ENCODE data around the gene PRDM16. TPM values are rescaled to one million over a fixed set of nuclear protein-coding genes. Genes with fewer than 3 reads are reported as not detected.

The PRDM16 gene
- total RNA-seq, 1 donor from 2014 or later: 0.79 TPM

DNA sequence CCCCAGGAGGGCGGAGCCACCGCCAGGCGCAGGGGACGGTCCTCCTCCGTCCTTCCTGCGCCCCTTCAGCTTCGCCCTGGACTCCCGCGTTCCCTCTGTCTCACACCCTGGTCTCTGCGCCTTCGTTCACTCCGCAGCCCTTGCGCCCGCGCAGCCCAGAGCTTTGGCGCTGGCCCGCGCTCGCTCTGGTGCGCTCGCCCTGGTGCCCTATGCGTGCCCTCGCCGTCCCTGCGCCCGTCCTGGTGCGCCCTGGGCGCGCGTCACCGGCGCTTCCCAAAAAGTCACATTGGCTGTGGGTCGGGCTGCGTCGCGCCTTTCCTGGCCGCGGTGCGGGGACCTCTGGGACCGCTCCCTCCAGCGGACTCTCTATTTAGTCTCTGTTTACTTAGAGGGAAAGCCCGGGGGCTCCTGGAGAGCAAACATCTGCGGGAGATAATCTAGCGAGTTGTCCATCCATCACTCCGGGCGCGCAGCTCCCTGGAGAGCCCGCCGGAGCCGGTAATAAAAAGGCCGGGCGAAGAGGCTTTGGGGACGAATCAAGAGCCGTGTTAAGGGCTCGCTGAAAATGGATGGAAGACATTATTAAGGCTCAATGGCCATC lies 178.6 kb downstream of the PRDM16 start:
- FAIRE-seq: no peak
- DNase-seq (ENCODE audit: low read depth): no peak
- no peak for TF ChIP-seq CTCF (IDR thresholded peaks at IDR 0.05; ENCODE audit: insufficient read depth, low read length, severe bottlenecking)
- Histone ChIP-seq H3K36me3 (ENCODE audit: control insufficient read depth, insufficient read depth, low read length) (no peaks in the 10 kb centered on the region), H3K27me3 (ENCODE audit: control insufficient read depth, insufficient read depth, low read length) (no peaks in the 10 kb centered on the region), H3K4me3 (ENCODE audit: low read depth, low read length) (no peak overlapping the region)

- H3K4me3 ChIP-seq (ENCODE audit: low read depth, low read length): no peak overlapping the region
- DNase-seq (ENCODE audit: low read depth) (no peak), FAIRE-seq (no peak)
- no peak for TF ChIP-seq CTCF (IDR thresholded peaks at IDR 0.05; ENCODE audit: insufficient read depth, low read length, severe bottlenecking)
- H3K27me3 ChIP-seq (ENCODE audit: control insufficient read depth, insufficient read depth, low read length): no peaks in the 10 kb centered on the region
- no peaks in the 10 kb centered on the region for H3K36me3 ChIP-seq (ENCODE audit: control insufficient read depth, insufficient read depth, low read length)
Measured at GRCh38 chr1:3248155-3249141, 179.4 kb downstream of the PRDM16 start.

- no peak for TF ChIP-seq CTCF (IDR thresholded peaks at IDR 0.05; ENCODE audit: insufficient read depth, low read length, severe bottlenecking)
- FAIRE-seq: no peak
- Histone ChIP-seq H3K27me3 (ENCODE audit: control insufficient read depth, insufficient read depth, low read length) (no peaks in the 10 kb centered on the region), H3K4me3 (ENCODE audit: low read depth, low read length) (no peak overlapping the region), H3K36me3 (ENCODE audit: control insufficient read depth, insufficient read depth, low read length) (no peaks in the 10 kb centered on the region)
- DNase-seq (ENCODE audit: low read depth): no peak
Measured at GRCh38 chr1:3249231-3249630, 180.2 kb downstream of the PRDM16 start.

GRCh38 chr1:3249631-3250501 lies 180.9 kb downstream of the PRDM16 start:
- FAIRE-seq (no peak), DNase-seq (ENCODE audit: low read depth) (no peak)
- H3K27me3 ChIP-seq (ENCODE audit: control insufficient read depth, insufficient read depth, low read length): no peaks in the 10 kb centered on the region
- TF ChIP-seq CTCF (IDR thresholded peaks at IDR 0.05; ENCODE audit: insufficient read depth, low read length, severe bottlenecking): no peak
- H3K36me3 ChIP-seq (ENCODE audit: control insufficient read depth, insufficient read depth, low read length): no peaks in the 10 kb centered on the region
- H3K4me3 ChIP-seq (ENCODE audit: low read depth, low read length): no peak overlapping the region

GRCh38 chr1:3250624-3251023 lies 181.6 kb downstream of the PRDM16 start:
- H3K4me3 ChIP-seq (ENCODE audit: low read depth, low read length): no peak overlapping the region
- DNase-seq (ENCODE audit: low read depth) (no peak), FAIRE-seq (no peak)
- no peaks in the 10 kb centered on the region for H3K27me3 ChIP-seq (ENCODE audit: control insufficient read depth, insufficient read depth, low read length)
- TF ChIP-seq CTCF (IDR thresholded peaks at IDR 0.05; ENCODE audit: insufficient read depth, low read length, severe bottlenecking): no peak
- no peaks in the 10 kb centered on the region for H3K36me3 ChIP-seq (ENCODE audit: control insufficient read depth, insufficient read depth, low read length)

Measured in bronchial epithelial cell (primary cell).